ENCODE measurements around the gene HPS4.

HPS4 gene

DNA sequence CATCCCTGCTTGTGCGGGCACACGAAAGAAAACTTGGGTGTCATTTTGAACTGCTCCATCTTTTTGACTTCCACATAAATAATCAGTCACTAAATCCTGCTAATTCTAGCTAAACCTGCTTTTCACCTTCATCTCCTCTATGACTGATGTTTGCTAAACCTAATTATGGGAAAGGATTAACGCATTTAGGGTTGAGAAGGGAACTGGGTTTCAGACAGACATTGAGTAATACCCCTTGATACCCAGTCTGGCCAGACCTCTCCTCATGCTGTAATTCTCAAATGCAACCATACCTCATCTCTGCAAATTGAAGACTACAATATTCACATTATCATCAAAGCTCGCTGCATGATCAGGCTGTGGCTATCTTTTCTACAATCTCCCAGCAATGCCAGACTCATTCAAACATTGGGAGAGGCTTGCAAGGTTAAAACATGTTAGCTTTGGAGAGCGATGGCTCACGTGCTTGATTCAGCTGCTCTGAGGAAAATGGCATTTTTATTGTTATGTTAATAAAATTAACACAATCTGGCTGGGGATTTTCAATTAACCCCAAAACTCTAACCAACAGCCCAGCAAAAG is 2.4 kb downstream of the HPS4 start:
- Histone ChIP-seq H3K4me1 (ENCODE audit: control extremely low read depth in 1 of 4, control insufficient read depth in 4 of 4, insufficient read depth in 4 of 4, low read length in 3 of 4) (peaks cover 50 to 86% (median 74%) of the 10 kb centered on the region in 4 experiments), H3K9me3 (ENCODE audit: control extremely low read depth in 1 of 5, control insufficient read depth in 4 of 5, insufficient read depth in 2 of 5, low read depth in 1 of 5, low read length in 4 of 5) (no peaks in the 10 kb centered on the region), H3K36me3 (ENCODE audit: control insufficient read depth in 4 of 4, insufficient read depth in 4 of 4, low read length in 3 of 4) (peaks cover 0 to 30% (median 8%) of the 10 kb centered on the region in 4 experiments), H3K4me3 (ENCODE audit: control insufficient read depth in 1 of 7, extremely low read depth in 1 of 7, insufficient read depth in 4 of 7, low read depth in 2 of 7, low read length in 6 of 7) (peak overlapping the region in 3 of 7 experiments; percentile 20 to 80 (median 56)), H3K27ac (ENCODE audit: insufficient read depth in 1 of 2, low read depth in 1 of 2, low read length in 2 of 2, poor library complexity in 1 of 2, severe bottlenecking in 2 of 2) (peak overlapping the region; percentile 59 to 87), H3K27me3 (replicated peaks in 2 of 5; ENCODE audit: control insufficient read depth in 4 of 5, insufficient read depth in 5 of 5, low read length in 4 of 5) (no peaks in the 10 kb centered on the region)
- CTCF ChIA-PET: interaction anchor here (0.6 to 1.8 kb wide), 4 partner anchors 20 to 183 kb away, joined by 3 to 7 read pairs (median 4); no protein-coding TSS in a partner anchor
- WGBS (ENCODE audit: insufficient coverage): 93% methylated on average over 4 of the region's 6 CpGs
- DNase-seq: no peak
- POLR2A ChIA-PET: no interaction called here

GRCh38 chr22:26480611-26480932 is 3.0 kb downstream of the HPS4 start:
- Histone ChIP-seq H3K4me1 (ENCODE audit: control extremely low read depth in 1 of 4, control insufficient read depth in 4 of 4, insufficient read depth in 4 of 4, low read length in 3 of 4) (peaks cover 48 to 84% (median 72%) of the 10 kb centered on the region in 4 experiments), H3K4me3 (ENCODE audit: control insufficient read depth in 1 of 7, extremely low read depth in 1 of 7, insufficient read depth in 4 of 7, low read depth in 2 of 7, low read length in 6 of 7) (peak overlapping the region in 5 of 7 experiments; percentile 15 to 75 (median 56)), H3K9me3 (ENCODE audit: control extremely low read depth in 1 of 5, control insufficient read depth in 4 of 5, insufficient read depth in 2 of 5, low read depth in 1 of 5, low read length in 4 of 5) (no peaks in the 10 kb centered on the region), H3K27me3 (replicated peaks in 2 of 5; ENCODE audit: control insufficient read depth in 4 of 5, insufficient read depth in 5 of 5, low read length in 4 of 5) (no peaks in the 10 kb centered on the region), H3K36me3 (ENCODE audit: control insufficient read depth in 4 of 4, insufficient read depth in 4 of 4, low read length in 3 of 4) (peaks cover 0 to 29% (median 11%) of the 10 kb centered on the region in 4 experiments), H3K27ac (ENCODE audit: insufficient read depth in 1 of 2, low read depth in 1 of 2, low read length in 2 of 2, poor library complexity in 1 of 2, severe bottlenecking in 2 of 2) (peak overlapping the region; percentile 59 to 87)
- ChIA-PET CTCF (interaction anchor here (1.3 kb wide), 1 partner anchor 116 kb away, joined by 3 read pairs; no protein-coding TSS in a partner anchor), POLR2A (no interaction called here)
- no CpG with 5 or more reads among the region's 2 CpGs for WGBS (ENCODE audit: insufficient coverage)
- DNase-seq: no peak

- peak; percentile 39 to 79 (median 64) for DNase-seq
- CTCF ChIA-PET: interaction anchor here (0.7 to 1.6 kb wide), 7 partner anchors 14 to 161 kb away, joined by 3 to 7 read pairs (median 3); no protein-coding TSS in a partner anchor
- Histone ChIP-seq H3K27me3 (replicated peaks in 2 of 5; ENCODE audit: control insufficient read depth in 4 of 5, insufficient read depth in 5 of 5, low read length in 4 of 5) (no peaks in the 10 kb centered on the region), H3K4me1 (ENCODE audit: control extremely low read depth in 1 of 4, control insufficient read depth in 4 of 4, insufficient read depth in 4 of 4, low read length in 3 of 4) (peaks cover 46 to 78% (median 71%) of the 10 kb centered on the region in 4 experiments), H3K27ac (ENCODE audit: insufficient read depth in 1 of 2, low read depth in 1 of 2, low read length in 2 of 2, poor library complexity in 1 of 2, severe bottlenecking in 2 of 2) (peak overlapping the region; percentile 59 to 87), H3K4me3 (ENCODE audit: control insufficient read depth in 1 of 7, extremely low read depth in 1 of 7, insufficient read depth in 4 of 7, low read depth in 2 of 7, low read length in 6 of 7) (peak overlapping the region in 6 of 7 experiments; percentile 39 to 75 (median 58)), H3K36me3 (ENCODE audit: control insufficient read depth in 4 of 4, insufficient read depth in 4 of 4, low read length in 3 of 4) (peaks cover 0 to 30% (median 13%) of the 10 kb centered on the region in 4 experiments), H3K9me3 (ENCODE audit: control extremely low read depth in 1 of 5, control insufficient read depth in 4 of 5, insufficient read depth in 2 of 5, low read depth in 1 of 5, low read length in 4 of 5) (no peaks in the 10 kb centered on the region)
- POLR2A ChIA-PET: interaction anchor here (0.8 kb wide), 1 partner anchor 117 kb away, joined by 3 read pairs; no protein-coding TSS in a partner anchor
- WGBS (ENCODE audit: insufficient coverage): 52% methylated on average over 8 of the region's 12 CpGs
Measured at GRCh38 chr22:26479792-26480610, 3.6 kb downstream of the HPS4 start.

- DNase-seq: peak; percentile 70 to 93 (median 88)
- Histone ChIP-seq H3K36me3 (ENCODE audit: control insufficient read depth in 4 of 4, insufficient read depth in 4 of 4, low read length in 3 of 4) (peaks cover 0 to 32% (median 16%) of the 10 kb centered on the region in 4 experiments), H3K4me3 (ENCODE audit: control insufficient read depth in 1 of 7, extremely low read depth in 1 of 7, insufficient read depth in 4 of 7, low read depth in 2 of 7, low read length in 6 of 7) (peak overlapping the region in 6 of 7 experiments; percentile 39 to 75 (median 58)), H3K27me3 (replicated peaks in 2 of 5; ENCODE audit: control insufficient read depth in 4 of 5, insufficient read depth in 5 of 5, low read length in 4 of 5) (no peaks in the 10 kb centered on the region), H3K27ac (ENCODE audit: insufficient read depth in 1 of 2, low read depth in 1 of 2, low read length in 2 of 2, poor library complexity in 1 of 2, severe bottlenecking in 2 of 2) (peak overlapping the region; percentile 59 to 87), H3K4me1 (ENCODE audit: control extremely low read depth in 1 of 4, control insufficient read depth in 4 of 4, insufficient read depth in 4 of 4, low read length in 3 of 4) (peaks cover 41 to 74% (median 65%) of the 10 kb centered on the region in 4 experiments), H3K9me3 (ENCODE audit: control extremely low read depth in 1 of 5, control insufficient read depth in 4 of 5, insufficient read depth in 2 of 5, low read depth in 1 of 5, low read length in 4 of 5) (no peaks in the 10 kb centered on the region)
- WGBS (ENCODE audit: insufficient coverage): 6% methylated on average over 7 of the region's 12 CpGs
- POLR2A ChIA-PET: interaction anchor here (0.6 to 0.8 kb wide), 2 partner anchors 13 to 118 kb away, joined by 3 to 4 read pairs; no protein-coding TSS in a partner anchor
- CTCF ChIA-PET: interaction anchor here (0.7 to 1.6 kb wide), 8 partner anchors 13 to 162 kb away, joined by 3 to 7 read pairs (median 4); no protein-coding TSS in a partner anchor
Measured at GRCh38 chr22:26479043-26479791, 4.4 kb downstream of the HPS4 start.

DNA sequence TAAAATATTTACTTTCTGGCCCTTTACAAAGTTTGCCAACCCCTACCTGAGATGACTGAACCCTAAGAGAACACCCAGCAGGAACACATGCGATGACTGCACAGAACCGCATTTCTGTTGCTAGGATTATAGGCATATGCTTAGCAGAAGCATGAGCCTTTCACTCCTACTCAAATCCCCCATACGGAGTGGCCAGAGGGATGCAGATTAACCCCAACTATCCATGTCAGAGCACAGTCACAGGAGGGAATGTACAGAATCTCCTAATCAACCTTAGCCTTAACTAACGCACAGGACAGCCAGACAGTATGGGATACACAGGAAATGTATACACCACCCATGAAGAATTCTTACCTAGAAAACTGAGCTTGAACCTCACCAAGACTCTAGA is 6.2 kb downstream of the HPS4 start:
- 43% methylated on average over 4 of the region's 4 CpGs for WGBS (ENCODE audit: insufficient coverage)
- ChIA-PET CTCF (interaction anchor here (1.6 kb wide), 1 partner anchor 16 kb away, joined by 5 read pairs; no protein-coding TSS in a partner anchor), POLR2A (no interaction called here)
- Histone ChIP-seq H3K4me3 (ENCODE audit: control insufficient read depth in 1 of 7, extremely low read depth in 1 of 7, insufficient read depth in 4 of 7, low read depth in 2 of 7, low read length in 6 of 7) (peak overlapping the region in 2 of 7 experiments; percentile 0 to 6), H3K36me3 (ENCODE audit: control insufficient read depth in 4 of 4, insufficient read depth in 4 of 4, low read length in 3 of 4) (peaks cover 10 to 47% (median 31%) of the 10 kb centered on the region in 4 experiments), H3K9me3 (ENCODE audit: control extremely low read depth in 1 of 5, control insufficient read depth in 4 of 5, insufficient read depth in 2 of 5, low read depth in 1 of 5, low read length in 4 of 5) (no peaks in the 10 kb centered on the region), H3K27me3 (replicated peaks in 2 of 5; ENCODE audit: control insufficient read depth in 4 of 5, insufficient read depth in 5 of 5, low read length in 4 of 5) (no peaks in the 10 kb centered on the region), H3K4me1 (ENCODE audit: control extremely low read depth in 1 of 4, control insufficient read depth in 4 of 4, insufficient read depth in 4 of 4, low read length in 3 of 4) (peaks cover 34 to 63% (median 55%) of the 10 kb centered on the region in 4 experiments), H3K27ac (ENCODE audit: insufficient read depth in 1 of 2, low read depth in 1 of 2, low read length in 2 of 2, poor library complexity in 1 of 2, severe bottlenecking in 2 of 2) (peak overlapping the region in 1 of 2 experiments; percentile 20)
- DNase-seq: no peak

DNA sequence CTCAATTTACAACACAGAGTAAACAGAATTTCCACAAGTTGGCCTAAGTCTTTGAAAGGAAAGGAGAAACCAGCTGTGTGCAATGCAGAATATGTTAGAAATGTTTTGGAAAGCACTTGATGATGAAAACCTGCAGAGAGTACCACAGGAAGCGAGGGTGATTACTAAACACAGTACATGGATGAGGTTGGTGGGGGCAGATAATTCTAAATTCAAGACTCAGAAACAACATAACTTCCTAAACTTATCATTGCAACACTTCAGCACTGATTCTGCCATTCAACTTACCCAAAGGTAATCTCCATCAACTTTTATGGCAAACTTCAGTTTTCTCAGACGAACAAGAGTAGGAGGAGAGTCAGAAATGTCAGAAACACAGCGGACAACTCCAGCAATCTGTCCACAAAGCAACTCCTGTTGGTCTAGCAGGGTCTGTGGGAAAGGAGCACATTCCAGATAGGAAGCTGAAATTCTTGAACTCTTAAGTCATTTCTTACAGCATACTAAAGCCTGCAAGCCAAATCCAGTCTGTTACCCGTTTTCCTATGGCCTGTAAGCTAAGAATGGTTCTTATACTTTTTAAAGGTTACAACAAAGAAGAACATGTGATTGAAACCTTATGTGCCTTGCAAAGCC is 6.8 kb downstream of the HPS4 start:
- WGBS (ENCODE audit: insufficient coverage): 90% methylated on average over 3 of the region's 4 CpGs
- CTCF ChIA-PET: interaction anchor here (1.2 to 1.6 kb wide), 2 partner anchors 16 to 27 kb away, joined by 3 to 5 read pairs; no protein-coding TSS in a partner anchor

More for the DNA sequence above, 6.8 kb downstream of the HPS4 start:
- Histone ChIP-seq H3K27ac (ENCODE audit: insufficient read depth in 1 of 2, low read depth in 1 of 2, low read length in 2 of 2, poor library complexity in 1 of 2, severe bottlenecking in 2 of 2) (no peak overlapping the region), H3K27me3 (replicated peaks in 2 of 5; ENCODE audit: control insufficient read depth in 4 of 5, insufficient read depth in 5 of 5, low read length in 4 of 5) (no peaks in the 10 kb centered on the region), H3K9me3 (ENCODE audit: control extremely low read depth in 1 of 5, control insufficient read depth in 4 of 5, insufficient read depth in 2 of 5, low read depth in 1 of 5, low read length in 4 of 5) (no peaks in the 10 kb centered on the region), H3K36me3 (ENCODE audit: control insufficient read depth in 4 of 4, insufficient read depth in 4 of 4, low read length in 3 of 4) (peaks cover 10 to 52% (median 36%) of the 10 kb centered on the region in 4 experiments), H3K4me1 (ENCODE audit: control extremely low read depth in 1 of 4, control insufficient read depth in 4 of 4, insufficient read depth in 4 of 4, low read length in 3 of 4) (peaks cover 31 to 58% (median 50%) of the 10 kb centered on the region in 4 experiments), H3K4me3 (ENCODE audit: control insufficient read depth in 1 of 7, extremely low read depth in 1 of 7, insufficient read depth in 4 of 7, low read depth in 2 of 7, low read length in 6 of 7) (peak overlapping the region in 1 of 7 experiments; percentile 6)
- POLR2A ChIA-PET: no interaction called here
- no peak for DNase-seq

Data from common myeloid progenitor, CD34-positive (primary cell).